Activated gamma-delta T cell treated with Interleukin-2 at 50 U/mL for 16 hours (primary cell): ENCODE results near the gene RIC1.
"Not testable (repeated sequence)": the region's sequence is repeated elsewhere in the genome, so short reads cannot be mapped to it uniquely, and the experiment has no call there.

Experiments used
- DNase-seq: peaks from one replicate; pipeline ENCODE4 v3.0.0-alpha.2; 2020

The RIC1 gene, protein sequence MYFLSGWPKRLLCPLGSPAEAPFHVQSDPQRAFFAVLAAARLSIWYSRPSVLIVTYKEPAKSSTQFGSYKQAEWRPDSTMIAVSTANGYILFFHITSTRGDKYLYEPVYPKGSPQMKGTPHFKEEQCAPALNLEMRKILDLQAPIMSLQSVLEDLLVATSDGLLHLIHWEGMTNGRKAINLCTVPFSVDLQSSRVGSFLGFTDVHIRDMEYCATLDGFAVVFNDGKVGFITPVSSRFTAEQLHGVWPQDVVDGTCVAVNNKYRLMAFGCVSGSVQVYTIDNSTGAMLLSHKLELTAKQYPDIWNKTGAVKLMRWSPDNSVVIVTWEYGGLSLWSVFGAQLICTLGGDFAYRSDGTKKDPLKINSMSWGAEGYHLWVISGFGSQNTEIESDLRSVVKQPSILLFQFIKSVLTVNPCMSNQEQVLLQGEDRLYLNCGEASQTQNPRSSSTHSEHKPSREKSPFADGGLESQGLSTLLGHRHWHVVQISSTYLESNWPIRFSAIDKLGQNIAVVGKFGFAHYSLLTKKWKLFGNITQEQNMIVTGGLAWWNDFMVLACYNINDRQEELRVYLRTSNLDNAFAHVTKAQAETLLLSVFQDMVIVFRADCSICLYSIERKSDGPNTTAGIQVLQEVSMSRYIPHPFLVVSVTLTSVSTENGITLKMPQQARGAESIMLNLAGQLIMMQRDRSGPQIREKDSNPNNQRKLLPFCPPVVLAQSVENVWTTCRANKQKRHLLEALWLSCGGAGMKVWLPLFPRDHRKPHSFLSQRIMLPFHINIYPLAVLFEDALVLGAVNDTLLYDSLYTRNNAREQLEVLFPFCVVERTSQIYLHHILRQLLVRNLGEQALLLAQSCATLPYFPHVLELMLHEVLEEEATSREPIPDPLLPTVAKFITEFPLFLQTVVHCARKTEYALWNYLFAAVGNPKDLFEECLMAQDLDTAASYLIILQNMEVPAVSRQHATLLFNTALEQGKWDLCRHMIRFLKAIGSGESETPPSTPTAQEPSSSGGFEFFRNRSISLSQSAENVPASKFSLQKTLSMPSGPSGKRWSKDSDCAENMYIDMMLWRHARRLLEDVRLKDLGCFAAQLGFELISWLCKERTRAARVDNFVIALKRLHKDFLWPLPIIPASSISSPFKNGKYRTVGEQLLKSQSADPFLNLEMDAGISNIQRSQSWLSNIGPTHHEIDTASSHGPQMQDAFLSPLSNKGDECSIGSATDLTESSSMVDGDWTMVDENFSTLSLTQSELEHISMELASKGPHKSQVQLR (N-terminal part only)

GRCh38 chr9:5628530-5629311 is at the start of gene RIC1:
Gene RIC1, plus strand, starts transcription at chr9:5629107. Its CDS starts 203 bp downstream, at chr9:5629310.
- peak; percentile 85 for DNase-seq

DNA sequence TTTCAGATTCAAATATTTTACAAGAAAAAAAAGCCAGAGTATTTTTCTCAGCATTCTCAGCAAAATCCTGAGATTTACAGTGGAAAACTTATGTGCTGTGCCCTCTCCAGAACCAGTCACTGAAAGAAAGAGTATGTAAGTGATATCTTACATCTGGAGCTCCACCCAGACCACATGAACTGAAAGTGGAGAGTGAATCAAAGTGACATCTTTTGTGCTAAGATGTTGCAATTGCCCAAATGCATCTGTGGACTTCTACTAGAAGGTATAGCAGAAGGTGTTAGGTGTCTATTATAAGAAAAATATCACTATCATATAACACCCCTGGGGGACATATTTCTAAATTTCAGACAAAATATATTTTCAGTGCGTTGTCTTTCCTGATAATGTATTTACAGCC is 49.0 kb upstream of the RIC1 start:
- no peak for DNase-seq

- DNase-seq: no peak
Measured at GRCh38 chr9:5580650-5581049, 48.3 kb upstream of the RIC1 start.

- DNase-seq: not testable (repeated sequence)
Measured at GRCh38 chr9:5581706-5582105, 47.2 kb upstream of the RIC1 start.

DNA sequence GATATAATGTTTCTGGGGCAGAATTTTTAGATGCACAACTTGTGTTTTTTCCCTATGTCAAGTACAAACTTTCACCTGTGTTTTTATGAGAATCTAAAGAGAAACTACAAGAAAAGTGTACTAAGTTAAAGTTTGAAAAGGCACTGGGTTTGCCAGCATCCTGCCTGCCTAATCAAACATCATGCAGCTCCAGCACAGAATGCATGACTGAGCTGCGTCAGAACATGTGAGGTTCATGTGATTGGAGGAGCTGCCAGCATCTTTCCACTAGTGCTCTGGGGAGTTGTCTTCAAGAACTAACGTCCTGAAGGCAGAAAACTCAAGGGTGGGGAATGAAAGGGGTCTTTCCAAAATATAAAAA is 46.1 kb upstream of the RIC1 start:
- DNase-seq: no peak

DNA sequence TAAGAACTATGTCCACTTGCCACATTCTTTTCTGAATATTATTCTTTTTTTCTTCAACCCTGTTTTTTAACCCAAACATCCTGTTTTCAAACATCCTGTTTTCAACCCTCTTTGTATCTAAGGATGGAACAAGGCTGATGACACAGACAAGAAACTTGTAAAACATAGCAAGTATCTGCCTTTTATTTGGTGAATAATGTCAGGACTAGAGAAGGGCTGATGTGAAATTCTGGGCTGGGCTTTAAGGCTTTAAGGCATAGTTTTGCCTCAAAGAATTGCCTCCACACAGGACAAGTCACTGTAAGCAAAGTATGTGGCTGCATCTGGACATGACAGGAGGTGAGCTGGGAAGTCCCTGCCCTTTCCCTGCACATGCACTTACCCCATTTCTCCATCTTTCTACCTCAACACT is 42.5 kb upstream of the RIC1 start:
- no peak for DNase-seq

- DNase-seq: no peak
Measured at GRCh38 chr9:5587024-5587423, 41.9 kb upstream of the RIC1 start.

DNA sequence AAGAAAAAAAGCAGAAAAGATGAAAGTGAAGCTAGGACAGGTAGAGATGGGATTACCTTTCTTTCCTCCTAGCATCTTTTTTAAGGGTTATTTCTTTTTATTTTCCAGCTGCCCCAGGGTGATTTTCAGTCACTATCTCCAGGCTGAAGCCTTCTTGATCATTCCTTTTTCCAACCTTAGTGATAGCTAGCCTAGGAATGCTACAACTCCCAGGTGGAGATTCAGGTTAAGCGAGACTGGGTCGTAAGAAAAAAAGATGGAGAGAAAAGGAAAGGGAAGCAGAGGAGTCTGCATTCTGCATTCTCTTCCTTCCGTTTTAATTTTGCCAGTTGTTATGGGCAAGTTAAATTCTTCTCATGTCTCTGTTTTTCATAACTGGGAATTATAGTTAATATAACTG is 36.7 kb upstream of the RIC1 start:
- DNase-seq: no peak

- no peak for DNase-seq
Measured at GRCh38 chr9:5592904-5593303, 36.0 kb upstream of the RIC1 start.

- no peak for DNase-seq
Measured at GRCh38 chr9:5593904-5594303, 35.0 kb upstream of the RIC1 start.

DNA sequence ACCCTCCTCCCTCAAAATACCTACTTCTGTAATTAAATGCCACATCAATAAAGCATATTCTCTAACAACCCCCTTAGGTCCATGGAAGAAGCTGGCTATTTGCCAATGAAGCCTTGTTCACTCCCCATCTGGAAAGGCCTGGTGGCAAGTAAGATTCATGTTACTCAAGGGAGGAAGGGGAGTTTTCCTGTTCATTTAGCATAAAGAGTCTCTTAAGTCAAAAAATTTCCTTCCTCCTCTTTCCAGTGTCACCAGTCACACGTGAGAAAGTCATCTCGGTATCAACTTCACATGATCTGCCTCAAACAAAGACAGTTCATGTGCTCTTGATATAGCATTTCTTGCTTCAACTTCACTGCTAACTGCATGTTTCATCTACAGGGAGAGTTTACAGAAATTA is 32.7 kb upstream of the RIC1 start:
- no peak for DNase-seq

GRCh38 chr9:5608298-5609225 is 20.3 kb upstream of the RIC1 start:
- no peak for DNase-seq

GRCh38 chr9:5609226-5609596 is 19.7 kb upstream of the RIC1 start:
- DNase-seq: no peak

- DNase-seq: no peak
Measured at GRCh38 chr9:5610491-5610890, 18.4 kb upstream of the RIC1 start.

DNA sequence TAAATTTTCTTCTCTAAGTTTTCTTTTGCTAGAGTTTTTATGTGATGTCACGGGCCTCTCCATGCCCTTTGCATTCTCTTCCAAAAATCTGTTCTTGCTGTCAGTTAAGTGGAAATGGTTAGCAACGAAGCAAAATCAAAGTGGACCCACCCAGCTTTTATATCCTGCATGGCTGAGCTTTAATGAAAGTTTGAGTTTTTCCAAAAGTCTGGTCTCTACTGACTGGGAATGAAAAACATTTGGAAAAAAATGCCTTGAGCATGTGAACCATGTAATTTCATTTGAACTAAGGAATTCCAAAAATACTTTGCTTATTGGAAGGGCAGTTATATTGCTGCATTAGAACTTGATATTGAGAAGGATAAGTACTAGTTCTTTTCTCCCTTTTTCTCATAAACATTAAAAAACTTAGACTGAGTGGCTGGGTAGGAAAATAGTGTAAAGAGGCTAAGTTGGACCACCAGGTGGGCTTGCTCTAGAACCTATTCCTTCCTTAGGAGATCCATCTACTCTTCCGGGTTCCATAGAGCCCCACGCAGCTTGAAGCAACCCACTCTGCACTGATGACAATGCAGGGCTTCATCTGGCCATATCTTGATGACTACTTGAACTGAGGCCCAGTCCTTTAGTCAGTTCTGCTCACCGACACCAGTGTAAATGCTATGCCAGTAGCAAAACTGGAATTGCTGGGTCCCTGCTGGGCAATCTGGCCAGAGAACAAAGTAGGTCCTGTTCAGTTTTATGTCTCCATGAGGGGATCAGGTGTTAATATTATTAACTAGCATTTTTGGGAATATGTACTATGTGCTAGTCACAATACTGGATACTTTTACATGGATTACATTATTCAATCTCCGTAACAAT is 17.4 kb upstream of the RIC1 start:
- DNase-seq: no peak

DNA sequence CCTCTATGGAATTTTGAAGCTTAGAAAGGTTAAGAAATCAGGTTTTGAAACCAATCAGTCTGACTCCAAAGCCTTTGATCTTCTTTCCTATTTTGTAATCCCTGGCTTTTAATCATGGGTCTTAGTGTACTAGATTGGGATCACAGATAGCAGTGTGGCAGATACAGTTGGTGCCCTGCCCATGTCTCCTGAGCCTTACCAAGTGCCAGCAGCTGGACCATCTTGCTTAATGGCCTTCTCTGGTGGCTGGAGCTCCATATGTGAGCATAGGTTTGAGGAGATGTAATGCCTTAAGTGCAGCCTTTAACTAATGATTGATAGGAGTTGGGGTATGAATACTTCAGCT is 16.7 kb upstream of the RIC1 start:
- no peak for DNase-seq

GRCh38 chr9:5614192-5614591 is 14.7 kb upstream of the RIC1 start:
- DNase-seq: no peak

DNA sequence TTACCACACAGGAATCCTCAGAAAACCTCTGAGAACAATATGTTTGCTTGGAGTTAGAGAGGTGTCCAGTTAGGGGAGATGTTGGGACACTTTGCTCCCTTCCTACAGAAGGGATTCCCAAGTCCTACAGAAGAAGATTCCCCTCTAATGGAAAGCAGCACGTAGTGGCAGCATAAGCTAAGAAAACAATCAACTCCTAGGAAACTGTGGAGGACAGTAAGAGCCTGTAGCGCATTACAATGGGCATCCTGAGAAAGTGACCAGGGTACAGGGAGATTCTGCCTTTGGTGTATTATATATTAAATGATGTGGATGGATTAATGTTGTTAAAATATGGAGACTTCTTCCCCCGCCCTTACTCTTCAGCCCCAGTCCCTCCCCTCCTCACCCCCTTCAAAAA is 13.9 kb upstream of the RIC1 start:
- no peak for DNase-seq

- no peak for DNase-seq
Measured at GRCh38 chr9:5617749-5618148, 11.2 kb upstream of the RIC1 start.

- DNase-seq: no peak
Measured at GRCh38 chr9:5620494-5620893, 8.4 kb upstream of the RIC1 start.

DNA sequence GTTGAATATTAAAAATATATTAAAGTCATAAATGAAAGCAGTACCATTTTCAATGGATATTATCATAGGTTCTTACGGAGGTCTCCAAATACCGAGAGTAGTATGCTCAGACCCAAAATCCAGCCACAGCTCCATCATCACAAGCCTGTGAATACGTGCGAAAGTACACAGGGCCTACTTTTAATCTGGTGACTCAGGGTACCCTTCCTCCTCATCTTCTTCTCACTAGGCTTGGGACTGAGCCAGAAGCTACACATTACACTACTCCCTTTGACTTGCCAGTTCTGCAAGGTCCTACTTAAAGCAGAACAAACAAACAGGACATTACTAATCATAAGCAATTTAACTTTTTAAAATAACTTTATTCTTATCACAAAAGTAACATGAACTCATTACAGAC is 7.6 kb upstream of the RIC1 start:
- DNase-seq: no peak
